ENCODE data around the gene F10.

DNA sequence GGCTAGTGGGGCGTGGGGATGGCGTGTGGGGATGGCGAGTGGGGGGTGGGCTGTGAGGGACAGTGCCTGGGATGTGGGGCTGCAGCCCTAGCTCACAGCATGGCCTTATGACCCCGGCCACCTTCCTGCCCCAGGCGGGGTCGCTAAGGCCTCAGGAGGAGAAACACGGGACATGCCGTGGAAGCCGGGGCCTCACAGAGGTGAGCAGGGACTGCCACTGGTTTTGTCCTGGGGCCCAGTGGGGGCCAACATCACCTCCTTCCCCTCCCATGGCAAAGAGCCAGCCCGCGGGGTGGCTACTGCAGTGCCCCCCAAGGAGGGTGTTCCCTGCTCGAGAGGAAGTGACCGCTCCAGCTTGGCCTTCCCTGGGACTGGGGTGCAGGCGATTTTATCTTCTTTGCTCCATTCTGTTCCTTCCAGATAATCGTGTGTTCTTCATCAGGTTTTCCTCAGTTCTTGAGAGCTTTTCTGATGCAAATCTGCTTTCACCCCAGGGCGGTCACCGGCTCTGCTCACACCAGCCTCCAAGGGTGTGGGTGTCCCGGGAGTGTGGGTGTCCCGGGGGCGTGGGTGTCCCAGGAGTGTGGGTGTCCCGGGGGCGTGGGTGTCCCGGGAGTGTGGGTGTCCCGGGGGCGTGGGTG, 15.8 kb upstream of the F10 start:
- no peak for TF ChIP-seq POLR2A (IDR thresholded peaks at IDR 0.05)
- TF ChIP-seq, protein P1, sequence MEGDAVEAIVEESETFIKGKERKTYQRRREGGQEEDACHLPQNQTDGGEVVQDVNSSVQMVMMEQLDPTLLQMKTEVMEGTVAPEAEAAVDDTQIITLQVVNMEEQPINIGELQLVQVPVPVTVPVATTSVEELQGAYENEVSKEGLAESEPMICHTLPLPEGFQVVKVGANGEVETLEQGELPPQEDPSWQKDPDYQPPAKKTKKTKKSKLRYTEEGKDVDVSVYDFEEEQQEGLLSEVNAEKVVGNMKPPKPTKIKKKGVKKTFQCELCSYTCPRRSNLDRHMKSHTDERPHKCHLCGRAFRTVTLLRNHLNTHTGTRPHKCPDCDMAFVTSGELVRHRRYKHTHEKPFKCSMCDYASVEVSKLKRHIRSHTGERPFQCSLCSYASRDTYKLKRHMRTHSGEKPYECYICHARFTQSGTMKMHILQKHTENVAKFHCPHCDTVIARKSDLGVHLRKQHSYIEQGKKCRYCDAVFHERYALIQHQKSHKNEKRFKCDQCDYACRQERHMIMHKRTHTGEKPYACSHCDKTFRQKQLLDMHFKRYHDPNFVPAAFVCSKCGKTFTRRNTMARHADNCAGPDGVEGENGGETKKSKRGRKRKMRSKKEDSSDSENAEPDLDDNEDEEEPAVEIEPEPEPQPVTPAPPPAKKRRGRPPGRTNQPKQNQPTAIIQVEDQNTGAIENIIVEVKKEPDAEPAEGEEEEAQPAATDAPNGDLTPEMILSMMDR (IDR thresholded peaks at IDR 0.05 in 4 of 5, conservative IDR thresholded peaks at IDR 0.05 in 1 of 5) = no peak
